Muscle layer of colon (tissue), 2 donors: Measurements from ENCODE around the gene TMEM223.

Experiments
- H3K27ac ChIP-seq: one replicate; pipeline ENCODE4 v1.7.0; 2013; ENCODE audit warnings: low read depth, mild to moderate bottlenecking, low read length, moderate library complexity
- H3K27me3 ChIP-seq, 2 donors: one replicate each; pipeline ENCODE4 v1.7.0; 2013; ENCODE audit warnings: low read length in 2 of 2, mild to moderate bottlenecking in 2 of 2; ENCODE audit not compliant: insufficient read depth in 2 of 2, control insufficient read depth in 1 of 2
- H3K36me3 ChIP-seq: one replicate; pipeline ENCODE4 v1.7.0; 2013; ENCODE audit warnings: mild to moderate bottlenecking, low read length; ENCODE audit not compliant: insufficient read depth
- H3K4me1 ChIP-seq: one replicate; pipeline ENCODE4 v1.7.0; 2013; ENCODE audit warnings: mild to moderate bottlenecking, low read length; ENCODE audit not compliant: insufficient read depth
- H3K4me3 ChIP-seq, 2 donors: one replicate each; pipeline ENCODE4 v1.7.0; 2013; ENCODE audit warnings: low read length in 2 of 2, low read depth in 1 of 2, mild to moderate bottlenecking in 1 of 2, moderate library complexity in 1 of 2
- H3K9ac ChIP-seq: one replicate; pipeline ENCODE4 v1.7.0; 2013; ENCODE audit warnings: low read length
- H3K9me3 ChIP-seq: one replicate; pipeline ENCODE4 v1.7.0; 2013; ENCODE audit warnings: mild to moderate bottlenecking, low read length
- donor health status: abdominal sarcoma.
- donor health status: Adenocarcinoma of cecum.

Gene TMEM223

DNA sequence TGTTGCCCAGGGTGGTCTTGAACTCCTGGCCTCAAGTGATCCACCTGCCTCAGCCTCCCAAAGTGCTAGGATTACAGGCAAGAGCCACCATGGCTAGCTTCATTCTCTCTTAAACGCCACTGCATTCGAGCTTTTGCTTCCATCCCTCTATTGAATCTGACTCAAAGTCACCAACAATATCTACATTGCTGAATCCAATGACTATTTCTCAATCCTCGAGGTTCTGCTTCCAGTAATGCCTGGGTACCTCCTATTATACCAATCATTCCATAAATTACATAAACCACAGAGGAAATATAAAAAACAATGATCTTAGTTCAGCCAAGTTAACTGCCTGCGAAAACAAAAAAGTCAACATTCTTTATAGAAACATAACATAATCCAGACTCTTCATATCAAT lies 25.3 kb upstream of the TMEM223 start:
- no peak overlapping the region for H3K27ac ChIP-seq
- no peaks in the 10 kb centered on the region for H3K27me3 ChIP-seq
- H3K36me3 ChIP-seq = peaks cover 28% of the 10 kb centered on the region
- no peak overlapping the region for H3K9ac ChIP-seq
- no peaks in the 10 kb centered on the region for H3K4me1 ChIP-seq
- H3K9me3 ChIP-seq = no peaks in the 10 kb centered on the region
- H3K4me3 ChIP-seq = no peak overlapping the region

DNA sequence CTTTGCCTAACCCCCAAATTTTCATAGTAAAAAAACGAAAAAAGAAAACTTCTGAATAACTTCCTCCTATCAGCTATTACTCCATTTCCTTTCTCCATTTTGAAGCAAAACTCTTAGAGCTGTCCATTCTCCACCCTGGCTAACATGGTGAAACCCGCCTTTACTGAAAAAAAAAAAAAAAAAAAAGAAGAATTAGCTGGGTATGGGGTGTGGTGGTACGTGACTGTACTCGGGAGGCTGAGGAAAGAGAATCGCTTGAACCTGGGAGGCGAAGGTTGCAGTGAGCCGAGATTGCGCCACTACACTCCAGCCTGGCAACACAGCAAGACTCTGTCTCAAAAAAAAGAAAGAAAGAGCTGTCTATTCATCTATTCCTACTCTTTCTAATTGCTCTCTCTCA lies 24.8 kb upstream of the TMEM223 start:
- Histone ChIP-seq H3K27ac (no peak overlapping the region), H3K36me3 (peaks cover 25% of the 10 kb centered on the region), H3K9me3 (no peaks in the 10 kb centered on the region), H3K4me3 (no peak overlapping the region), H3K27me3 (no peaks in the 10 kb centered on the region), H3K9ac (no peak overlapping the region), H3K4me1 (no peaks in the 10 kb centered on the region)

- Histone ChIP-seq H3K9me3 (no peaks in the 10 kb centered on the region), H3K4me3 (no peak overlapping the region), H3K4me1 (no peaks in the 10 kb centered on the region), H3K9ac (no peak overlapping the region), H3K27ac (no peak overlapping the region), H3K27me3 (no peaks in the 10 kb centered on the region), H3K36me3 (peaks cover 4% of the 10 kb centered on the region)
Observed at GRCh38 chr11:62811659-62812058, 19.9 kb upstream of the TMEM223 start.

DNA sequence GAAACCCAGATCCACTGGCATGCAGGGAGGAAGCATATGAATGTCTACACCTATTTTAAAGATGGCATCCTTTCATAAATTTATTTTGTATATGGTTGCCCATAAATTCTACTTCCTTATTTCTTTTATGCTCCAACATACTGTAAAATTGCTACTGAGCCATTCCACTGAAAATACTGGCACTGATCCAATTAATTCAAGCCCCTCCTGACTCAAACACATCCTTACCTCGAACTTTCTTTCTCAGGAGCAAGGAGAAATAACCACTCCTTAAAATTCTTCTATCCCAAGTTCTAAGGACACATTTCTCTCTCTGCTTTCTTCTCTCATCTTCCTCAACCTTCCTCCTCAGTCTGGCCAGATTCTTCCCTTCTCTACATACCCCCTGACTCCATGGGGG lies 18.9 kb upstream of the TMEM223 start:
- Histone ChIP-seq H3K36me3 (peaks cover 4% of the 10 kb centered on the region), H3K27ac (no peak overlapping the region), H3K4me1 (peaks cover 4% of the 10 kb centered on the region), H3K9ac (no peak overlapping the region), H3K27me3 (no peaks in the 10 kb centered on the region), H3K9me3 (no peaks in the 10 kb centered on the region), H3K4me3 (no peak overlapping the region)

GRCh38 chr11:62806611-62807121 lies 14.9 kb upstream of the TMEM223 start:
- H3K36me3 ChIP-seq = peaks cover 21% of the 10 kb centered on the region
- H3K4me3 ChIP-seq = no peak overlapping the region
- no peak overlapping the region for H3K9ac ChIP-seq
- H3K27ac ChIP-seq = no peak overlapping the region
- H3K4me1 ChIP-seq = peaks cover 18% of the 10 kb centered on the region
- no peaks in the 10 kb centered on the region for H3K27me3 ChIP-seq
- H3K9me3 ChIP-seq = no peaks in the 10 kb centered on the region

DNA sequence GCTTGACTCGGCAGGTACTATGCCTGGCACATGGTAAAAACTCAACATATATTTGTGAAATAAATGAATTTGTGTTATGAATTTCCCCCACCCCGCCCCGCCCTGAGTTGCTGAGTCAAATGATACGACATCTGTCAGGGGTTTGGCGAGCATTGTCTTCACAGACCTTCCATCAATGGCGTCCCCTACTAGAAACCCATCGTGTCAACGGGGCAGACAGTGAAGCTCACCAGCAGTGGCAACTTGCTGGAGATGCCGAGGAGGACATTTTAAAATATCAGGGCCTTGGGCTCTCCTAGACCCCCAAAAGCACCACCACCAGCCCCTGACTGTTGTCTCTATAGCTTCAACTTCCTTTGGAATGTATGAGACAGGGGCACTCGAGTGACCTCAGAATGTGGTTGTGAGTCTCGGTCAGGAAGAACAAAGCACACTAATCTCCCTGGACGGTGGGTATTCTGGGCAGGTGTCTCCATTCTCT lies 14.2 kb upstream of the TMEM223 start:
- Histone ChIP-seq H3K27ac (peak overlapping the region; percentile 87), H3K4me3 (peak overlapping the region; percentile 84 to 93)

GRCh38 chr11:62805076-62805892 lies 13.5 kb upstream of the TMEM223 start, which contains the start of gene NXF1:
Gene NXF1 (minus strand): TSS chr11:62805440. CDS start chr11:62805356, 84 bp downstream.
- Histone ChIP-seq H3K9ac (peak within 1 kb of the TSS; percentile 89), H3K4me3 (peak within 1 kb of the TSS; percentile 84 to 93), H3K9me3 (no peaks in the 10 kb centered on the region), H3K4me1 (peaks cover 18% of the 10 kb centered on the region), H3K27me3 (no peaks in the 10 kb centered on the region), H3K36me3 (peaks cover 34% of the 10 kb centered on the region), H3K27ac (peak within 1 kb of the TSS; percentile 87)

More for the DNA sequence above, 14.2 kb upstream of the TMEM223 start:
- no peaks in the 10 kb centered on the region for H3K9me3 ChIP-seq
- peaks cover 27% of the 10 kb centered on the region for H3K36me3 ChIP-seq
- H3K4me1 ChIP-seq = peaks cover 18% of the 10 kb centered on the region
- H3K9ac ChIP-seq = peak overlapping the region; percentile 89
- H3K27me3 ChIP-seq = no peaks in the 10 kb centered on the region

- no peaks in the 10 kb centered on the region for H3K9me3 ChIP-seq
- peak overlapping the region; percentile 87 for H3K27ac ChIP-seq
- H3K4me1 ChIP-seq = peaks cover 18% of the 10 kb centered on the region
- peaks cover 42% of the 10 kb centered on the region for H3K36me3 ChIP-seq
- peak overlapping the region; percentile 79 for H3K9ac ChIP-seq
- H3K4me3 ChIP-seq = peak overlapping the region; percentile 84 to 93
- H3K27me3 ChIP-seq = no peaks in the 10 kb centered on the region
Observed at GRCh38 chr11:62804310-62805075, 12.7 kb upstream of the TMEM223 start.

GRCh38 chr11:62801071-62801470 lies 9.3 kb upstream of the TMEM223 start:
- Histone ChIP-seq H3K4me3 (no peak overlapping the region), H3K9me3 (no peaks in the 10 kb centered on the region), H3K4me1 (peaks cover 15% of the 10 kb centered on the region), H3K27me3 (no peaks in the 10 kb centered on the region), H3K27ac (no peak overlapping the region), H3K9ac (no peak overlapping the region), H3K36me3 (peaks cover 67% of the 10 kb centered on the region)

- H3K36me3 ChIP-seq = peaks cover 82% of the 10 kb centered on the region
- H3K9me3 ChIP-seq = no peaks in the 10 kb centered on the region
- no peaks in the 10 kb centered on the region for H3K27me3 ChIP-seq
- no peak overlapping the region for H3K27ac ChIP-seq
- H3K4me1 ChIP-seq = peaks cover 13% of the 10 kb centered on the region
- no peak overlapping the region for H3K4me3 ChIP-seq
- no peak overlapping the region for H3K9ac ChIP-seq
Observed at GRCh38 chr11:62799486-62799885, 7.7 kb upstream of the TMEM223 start.

GRCh38 chr11:62796281-62796680 lies 4.5 kb upstream of the TMEM223 start:
- no peaks in the 10 kb centered on the region for H3K9me3 ChIP-seq
- no peak overlapping the region for H3K27ac ChIP-seq
- no peaks in the 10 kb centered on the region for H3K27me3 ChIP-seq
- peaks cover 81% of the 10 kb centered on the region for H3K36me3 ChIP-seq
- H3K9ac ChIP-seq = no peak overlapping the region
- H3K4me3 ChIP-seq = no peak overlapping the region
- H3K4me1 ChIP-seq = peaks cover 9% of the 10 kb centered on the region
